Renal cortex interstitium (tissue), 11 donors: Measurements from ENCODE around the gene CDRT15. TPM values are rescaled to one million over a fixed set of nuclear protein-coding genes. Genes with fewer than 3 reads are reported as not detected.
A peak's percentile ranks its signal among the peaks of the same experiment; 100 is the strongest.

Source experiments
- DNase-seq, 11 donors: peaks; one replicate each; pipeline ENCODE4 v3.0.0-alpha.2; 2013; ENCODE audit warnings: low read depth in 9 of 11, low spot score in 4 of 11; ENCODE audit errors: extremely low read depth in 1 of 11
- polyA plus RNA-seq, 3 donors: library from polyadenylated mRNA; unstranded; fragments of 120-200 nt; gene quantifications; one replicate each; pipeline ENCODE4 v1.2.1, GENCODE V29; 2013; ENCODE audit not compliant: insufficient read length in 3 of 3

Gene CDRT15
- polyA plus RNA-seq, 3 donors, result 0.24 to 1.1 (median 0.39) TPM

GRCh38 chr17:14211801-14212200 lies 24.9 kb downstream of the CDRT15 start:
- DNase-seq, result no peak

- no peak for DNase-seq
Measured at GRCh38 chr17:14211246-14211645, 25.4 kb downstream of the CDRT15 start.

- DNase-seq, result no peak
Measured at GRCh38 chr17:14209215-14209614, 27.4 kb downstream of the CDRT15 start.

GRCh38 chr17:14207791-14208190 lies 28.9 kb downstream of the CDRT15 start:
- no peak for DNase-seq

- DNase-seq, result no peak
Measured at GRCh38 chr17:14206891-14207290, 29.8 kb downstream of the CDRT15 start.

- no peak for DNase-seq
Measured at GRCh38 chr17:14205992-14206461, 30.6 kb downstream of the CDRT15 start.

GRCh38 chr17:14205380-14205779 lies 31.3 kb downstream of the CDRT15 start:
- no peak for DNase-seq

- DNase-seq, result no peak
Measured at GRCh38 chr17:14204546-14204945, 32.1 kb downstream of the CDRT15 start.

- no peak for DNase-seq
Measured at GRCh38 chr17:14204084-14204483, 32.6 kb downstream of the CDRT15 start.

- DNase-seq, result no peak
Measured at GRCh38 chr17:14203388-14203787, 33.3 kb downstream of the CDRT15 start.

- DNase-seq, result no peak
Measured at GRCh38 chr17:14202388-14203166, 34.1 kb downstream of the CDRT15 start.

GRCh38 chr17:14201988-14202380 lies 34.7 kb downstream of the CDRT15 start:
- DNase-seq, result no peak

- peak in 1 of 11 donors; percentile 3 for DNase-seq
Measured at GRCh38 chr17:14201021-14201987, 35.4 kb downstream of the CDRT15 start.

GRCh38 chr17:14200354-14200753 lies 36.3 kb downstream of the CDRT15 start:
- DNase-seq, result no peak

GRCh38 chr17:14199601-14200000 lies 37.1 kb downstream of the CDRT15 start:
- no peak for DNase-seq

- no peak for DNase-seq
Measured at GRCh38 chr17:14198575-14198974, 38.1 kb downstream of the CDRT15 start.

GRCh38 chr17:14198013-14198412 lies 38.6 kb downstream of the CDRT15 start:
- peak in 2 of 11 donors; percentile 13 to 27 for DNase-seq

- no peak for DNase-seq
Measured at GRCh38 chr17:14197586-14197985, 39.1 kb downstream of the CDRT15 start.

GRCh38 chr17:14197057-14197456 lies 39.6 kb downstream of the CDRT15 start:
- no peak for DNase-seq
